ENCODE data around the gene AKIRIN1. TPM values are rescaled to one million over a fixed set of nuclear protein-coding genes. Genes with fewer than 3 reads are reported as not detected.
A peak's percentile ranks its signal among the peaks of the same experiment; 100 is the strongest.
"Not testable (repeated sequence)": the region's sequence is repeated elsewhere in the genome, so short reads cannot be mapped to it uniquely, and the experiment has no call there.

The AKIRIN1 gene
- total and polyA plus RNA-seq, 4 donors = 22.0 to 43.7 (median 38.8) TPM

GRCh38 chr1:39046613-39047210, 55.6 kb downstream of the AKIRIN1 start:
- H3K27me3 ChIP-seq (ENCODE audit: control insufficient read depth in 1 of 2, insufficient read depth in 2 of 2, low read length in 1 of 2) = no peaks in the 10 kb centered on the region
- peaks cover 2 to 3% of the 10 kb centered on the region in 2 donors for H3K36me3 ChIP-seq (ENCODE audit: control insufficient read depth in 1 of 2, insufficient read depth in 2 of 2, low read length in 1 of 2)
- peak overlapping the region in 1 of 2 donors; percentile 28 for H3K27ac ChIP-seq (ENCODE audit: low read depth in 1 of 2, low read length in 2 of 2)
- H3K9me3 ChIP-seq (ENCODE audit: control insufficient read depth, low read length) = no peaks in the 10 kb centered on the region
- no peak overlapping the region for H3K4me3 ChIP-seq (ENCODE audit: low read length in 2 of 2)
- H3K4me1 ChIP-seq (ENCODE audit: control insufficient read depth in 1 of 2, insufficient read depth in 2 of 2, low read length in 2 of 2) = no peaks in the 10 kb centered on the region
- 71 to 76% methylated on average over 6 of the region's 6 CpGs for WGBS, 2 donors
- intact Hi-C loops (cut with DNase I) = no loop called here
- DNase-seq = no peak
- ATAC-seq (ENCODE audit: low FRiP score) = no peak

DNA sequence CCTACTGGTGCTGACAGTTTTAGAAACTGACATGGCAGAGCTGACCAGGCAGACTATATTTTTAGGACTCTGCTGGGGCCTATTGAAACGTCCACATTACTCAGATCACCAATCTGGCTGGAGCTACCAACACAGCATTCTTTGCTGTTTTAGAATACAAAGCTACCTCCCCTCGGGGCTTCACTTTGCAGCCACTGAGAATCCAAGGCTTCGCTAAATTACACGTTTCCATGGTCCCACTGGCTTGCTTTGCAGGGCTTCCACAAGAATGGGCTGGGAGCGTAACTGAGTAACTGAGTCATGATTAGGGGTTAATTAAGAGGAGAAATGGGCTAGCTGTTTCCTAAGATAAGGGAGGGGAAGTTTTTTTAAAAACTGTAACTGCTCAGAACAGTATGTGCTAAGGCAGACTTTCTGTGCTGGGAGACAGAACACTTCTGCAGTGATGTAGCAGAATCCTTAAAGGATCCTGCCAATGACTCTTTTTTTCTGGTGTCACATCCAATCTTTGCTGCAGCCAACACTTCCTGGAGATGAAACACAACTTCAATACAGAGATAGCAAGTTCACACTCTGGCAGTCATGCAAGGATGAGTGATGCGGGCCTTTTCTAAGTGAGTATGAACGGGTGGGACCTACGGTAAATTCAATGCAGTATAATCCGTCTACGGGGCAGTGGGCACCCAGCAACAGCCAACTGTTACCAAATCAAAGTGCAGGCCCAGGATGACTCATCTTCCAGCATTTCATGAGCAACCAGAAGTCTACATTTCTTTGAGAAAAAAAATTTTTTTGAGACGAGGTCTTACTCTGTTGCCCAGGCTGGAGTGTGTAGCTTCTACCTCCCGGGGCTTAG, 56.5 kb downstream of the AKIRIN1 start:
- Histone ChIP-seq H3K9me3 (ENCODE audit: control insufficient read depth, low read length) (no peaks in the 10 kb centered on the region), H3K4me1 (ENCODE audit: control insufficient read depth in 1 of 2, insufficient read depth in 2 of 2, low read length in 2 of 2) (no peaks in the 10 kb centered on the region), H3K27ac (ENCODE audit: low read depth in 1 of 2, low read length in 2 of 2) (peak overlapping the region in 1 of 2 donors; percentile 28), H3K27me3 (ENCODE audit: control insufficient read depth in 1 of 2, insufficient read depth in 2 of 2, low read length in 1 of 2) (no peaks in the 10 kb centered on the region), H3K4me3 (ENCODE audit: low read length in 2 of 2) (no peak overlapping the region), H3K36me3 (ENCODE audit: control insufficient read depth in 1 of 2, insufficient read depth in 2 of 2, low read length in 1 of 2) (peaks cover 2 to 3% of the 10 kb centered on the region in 2 donors)
- 48 to 55% methylated on average over 12 of the region's 12 CpGs for WGBS, 2 donors
- ATAC-seq (ENCODE audit: low FRiP score) = peak; percentile 90
- intact Hi-C loops (cut with DNase I) = no loop called here
- peak in 1 of 2 donors; percentile 61 for DNase-seq

DNA sequence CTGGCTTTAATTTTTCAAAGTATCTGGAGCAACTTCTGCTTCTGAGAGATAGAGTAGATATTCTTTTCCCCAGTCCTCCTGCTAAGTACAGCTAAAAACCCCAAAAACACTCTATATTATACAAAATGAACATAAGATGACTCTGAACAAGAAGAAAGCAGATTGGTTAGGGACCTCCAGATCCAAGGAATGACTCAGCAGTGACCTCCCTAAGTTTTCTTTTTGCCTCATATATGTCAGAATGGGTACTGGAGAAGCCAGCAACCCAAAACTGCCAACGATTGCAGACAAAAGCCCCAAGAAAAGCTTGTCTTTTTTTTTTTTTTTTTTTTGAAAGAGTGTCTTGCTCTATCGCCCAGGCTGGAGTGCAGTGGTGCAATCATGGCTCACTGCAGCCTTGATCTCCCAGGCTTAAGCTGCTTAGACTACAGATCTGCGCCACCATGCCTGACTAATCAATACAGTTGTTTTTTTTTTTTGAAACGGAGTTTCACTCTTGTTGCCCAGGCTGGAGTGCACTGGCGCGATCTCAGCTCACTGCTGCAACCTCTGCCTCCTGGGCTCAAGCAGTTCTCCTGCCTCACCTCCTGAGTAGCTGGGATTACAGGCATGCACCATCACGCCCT, 57.8 kb downstream of the AKIRIN1 start:
- DNase-seq = no peak
- Histone ChIP-seq H3K4me3 (ENCODE audit: low read length in 2 of 2) (no peak overlapping the region), H3K4me1 (ENCODE audit: control insufficient read depth in 1 of 2, insufficient read depth in 2 of 2, low read length in 2 of 2) (no peaks in the 10 kb centered on the region), H3K27ac (ENCODE audit: low read depth in 1 of 2, low read length in 2 of 2) (no peak overlapping the region), H3K27me3 (ENCODE audit: control insufficient read depth in 1 of 2, insufficient read depth in 2 of 2, low read length in 1 of 2) (no peaks in the 10 kb centered on the region), H3K36me3 (ENCODE audit: control insufficient read depth in 1 of 2, insufficient read depth in 2 of 2, low read length in 1 of 2) (peaks cover 0 to 3% of the 10 kb centered on the region in 2 donors), H3K9me3 (ENCODE audit: control insufficient read depth, low read length) (no peaks in the 10 kb centered on the region)
- WGBS, 2 donors = 86 to 88% methylated on average over 7 of the region's 7 CpGs
- no peak for ATAC-seq (ENCODE audit: low FRiP score)
- intact Hi-C loops (cut with DNase I) = no loop called here

DNA sequence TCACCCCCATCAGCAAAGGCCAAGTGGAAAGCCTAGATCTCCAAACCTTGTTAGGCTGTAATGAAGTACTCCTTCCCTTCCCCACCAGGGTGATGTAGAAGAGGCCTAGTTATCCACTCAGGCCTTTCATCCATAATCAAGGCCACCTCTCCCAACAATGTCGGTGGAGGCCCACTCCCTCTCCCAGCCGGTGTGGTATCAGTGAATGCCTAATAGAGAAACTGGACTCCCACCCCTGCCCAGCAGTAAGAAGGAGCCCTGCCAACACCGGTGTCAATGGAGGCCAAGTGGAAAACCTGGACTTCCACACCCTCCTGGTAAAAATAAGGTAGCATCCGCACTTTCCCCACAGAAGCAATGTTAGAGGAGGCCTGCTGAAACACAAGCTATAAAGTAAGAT, 58.9 kb downstream of the AKIRIN1 start:
- WGBS, 2 donors = 92% methylated on average over 4 of the region's 4 CpGs
- DNase-seq = peak in 1 of 2 donors; percentile 25
- H3K36me3 ChIP-seq (ENCODE audit: control insufficient read depth in 1 of 2, insufficient read depth in 2 of 2, low read length in 1 of 2) = no peaks in the 10 kb centered on the region
- no peak overlapping the region for H3K4me3 ChIP-seq (ENCODE audit: low read length in 2 of 2)
- H3K27ac ChIP-seq (ENCODE audit: low read depth in 1 of 2, low read length in 2 of 2) = no peak overlapping the region
- H3K4me1 ChIP-seq (ENCODE audit: control insufficient read depth in 1 of 2, insufficient read depth in 2 of 2, low read length in 2 of 2) = no peaks in the 10 kb centered on the region
- intact Hi-C loops (cut with DNase I) = no loop called here
- no peak for ATAC-seq (ENCODE audit: low FRiP score)
- no peaks in the 10 kb centered on the region for H3K27me3 ChIP-seq (ENCODE audit: control insufficient read depth in 1 of 2, insufficient read depth in 2 of 2, low read length in 1 of 2)
- H3K9me3 ChIP-seq (ENCODE audit: control insufficient read depth, low read length) = no peaks in the 10 kb centered on the region

- H3K4me1 ChIP-seq (ENCODE audit: control insufficient read depth in 1 of 2, insufficient read depth in 2 of 2, low read length in 2 of 2); ATAC-seq (ENCODE audit: low FRiP score); H3K27ac ChIP-seq (ENCODE audit: low read depth in 1 of 2, low read length in 2 of 2); H3K36me3 ChIP-seq (ENCODE audit: control insufficient read depth in 1 of 2, insufficient read depth in 2 of 2, low read length in 1 of 2); H3K4me3 ChIP-seq (ENCODE audit: low read length in 2 of 2); DNase-seq; H3K9me3 ChIP-seq (ENCODE audit: control insufficient read depth, low read length); intact Hi-C loops (cut with DNase I); H3K27me3 ChIP-seq (ENCODE audit: control insufficient read depth in 1 of 2, insufficient read depth in 2 of 2, low read length in 1 of 2): not testable (repeated sequence)
- 85 to 89% methylated on average over 11 of the region's 11 CpGs for WGBS, 2 donors
These were observed 60.2 kb downstream of the AKIRIN1 start for GRCh38 chr1:39051193-39051850.

GRCh38 chr1:39051956-39052355, 60.9 kb downstream of the AKIRIN1 start:
- Histone ChIP-seq H3K4me1 (ENCODE audit: control insufficient read depth in 1 of 2, insufficient read depth in 2 of 2, low read length in 2 of 2) (no peaks in the 10 kb centered on the region), H3K27me3 (ENCODE audit: control insufficient read depth in 1 of 2, insufficient read depth in 2 of 2, low read length in 1 of 2) (no peaks in the 10 kb centered on the region), H3K4me3 (ENCODE audit: low read length in 2 of 2) (no peak overlapping the region), H3K36me3 (ENCODE audit: control insufficient read depth in 1 of 2, insufficient read depth in 2 of 2, low read length in 1 of 2) (no peaks in the 10 kb centered on the region), H3K9me3 (ENCODE audit: control insufficient read depth, low read length) (no peaks in the 10 kb centered on the region), H3K27ac (ENCODE audit: low read depth in 1 of 2, low read length in 2 of 2) (no peak overlapping the region)
- intact Hi-C loops (cut with DNase I) = no loop called here
- WGBS, 2 donors = 95 to 96% methylated on average over 4 of the region's 4 CpGs
- ATAC-seq (ENCODE audit: low FRiP score) (no peak), DNase-seq (no peak)

GRCh38 chr1:39055213-39055710, 64.2 kb downstream of the AKIRIN1 start:
- intact Hi-C loops (cut with DNase I); H3K4me1 ChIP-seq (ENCODE audit: control insufficient read depth in 1 of 2, insufficient read depth in 2 of 2, low read length in 2 of 2); H3K4me3 ChIP-seq (ENCODE audit: low read length in 2 of 2); H3K27me3 ChIP-seq (ENCODE audit: control insufficient read depth in 1 of 2, insufficient read depth in 2 of 2, low read length in 1 of 2); H3K36me3 ChIP-seq (ENCODE audit: control insufficient read depth in 1 of 2, insufficient read depth in 2 of 2, low read length in 1 of 2); ATAC-seq (ENCODE audit: low FRiP score); H3K27ac ChIP-seq (ENCODE audit: low read depth in 1 of 2, low read length in 2 of 2); H3K9me3 ChIP-seq (ENCODE audit: control insufficient read depth, low read length): not testable (repeated sequence)
- peak in 1 of 2 donors; percentile 57 for DNase-seq
- 86 to 89% methylated on average over 8 of the region's 8 CpGs for WGBS, 2 donors
